Pancreas (tissue), 10 donors: ENCODE data around the gene NXPH2. TPM values are rescaled to one million over a fixed set of nuclear protein-coding genes. Genes with fewer than 3 reads are reported as not detected.

Source experiments
- ATAC-seq, 4 donors: fragments of 200-7000 bp; cut with Tn5 transposase; one replicate each; pipeline versions ENCODE4 v1.8.0 to v1.9.1; 2020; ENCODE audit warnings: mild to moderate bottlenecking in 4 of 4, moderate library complexity in 4 of 4
- DNase-seq, 6 donors: peaks; one replicate each; pipeline ENCODE4 v3.0.0-alpha.2; 2020
- FAIRE-seq: peaks from 2 replicates; lab custom pipeline; 2012; peaks lifted over from hg19 to GRCh38; lab: Jason Lieb, UNC
- H3K27ac ChIP-seq, 4 donors: fragments of 200-600 bp; sonication (generic); 1 replicate in 3 of 4; 2 replicates in 1 of 4; pipeline versions ENCODE4 v1.5.0 to v1.8.0; 2020
- H3K27me3 ChIP-seq, 4 donors: fragments of 200-600 bp; one replicate each; pipeline ENCODE4 v1.8.0; 2021
- H3K36me3 ChIP-seq, 3 donors: fragments of 200-600 bp; sonication (generic) in 1 of 3; one replicate each; pipeline versions ENCODE4 v1.5.0 to v1.8.0; 2020 to 2021
- H3K4me1 ChIP-seq, 3 donors: fragments of 200-600 bp; one replicate each; pipeline ENCODE4 v1.8.0; 2021
- H3K4me3 ChIP-seq, 4 donors: fragments of 200-600 bp; sonication (generic) in 2 of 4; one replicate each; pipeline versions ENCODE4 v1.5.0 to v1.8.0; 2020 to 2021
- H3K9me3 ChIP-seq, 4 donors: fragments of 200-600 bp; one replicate each; pipeline ENCODE4 v1.8.0; 2021
- WGBS, 2 donors: extraction: QIAGEN DNeasy Blood & Tissue Kit; methylation state at CpG; one replicate each; pipeline ENCODE4 v1.1.7; 2013; 5-methylcytosine and 5-hydroxymethylcytosine counted together
- intact Hi-C, 3 donors: fragments of 100-400 bp; cut with DNase I; formaldehyde crosslinking; loops; one replicate each; pipeline versions ENCODE4 v1.11.1 to v1.14.2; 2022
- polyA plus RNA-seq, 2 donors: library from polyadenylated mRNA; stranded (reverse); fragments of 200-250 nt; gene quantifications; one replicate each; pipeline ENCODE4 v1.2.3, GENCODE V29; 2013
- total RNA-seq, 6 donors: library from RNA; stranded (reverse); fragmentation: NEBNext Ultra II Directional in 4 of 6; extraction: Animal tissue kit (Norgen Biotek cat#: 25700) in 4 of 6; gene quantifications; one replicate each; pipeline versions ENCODE4 v1.2.1 to v1.2.4, GENCODE V29; 2021 to 2023
- TF ChIP-seq, protein P1 (sequence below), 4 donors: fragments of 200-600 bp; sonication (generic) in 3 of 4; IDR thresholded peaks; one replicate each; pipeline versions ENCODE4 v1.5.0 to v1.8.0; 2021; ENCODE audit warnings: antibody characterized with exemption in 4 of 4
- donor health status: healthy with polysubstance abuse.
- donor health status: DM: no; HTN: no; CAD: no; lungs with moderate emphysema.
- donor health status: DM: no; HTN: no; CAD: no.
- donor health status: control.
- donor health status: control.
- donor health status: Bipolar disorder and iron deficiency.
- donor health status: DM: yes; HTN: yes; CAD: no.
- donor health status: DM: no; HTN: no; CAD: no.
- donor health status: DM: no; HTN: no; CAD: no.
- donor health status: DM: yes; HTN: yes; CAD: no.

NXPH2 gene
- total and polyA plus RNA-seq, 8 donors: 0.19 TPM; not detected in 7

DNA sequence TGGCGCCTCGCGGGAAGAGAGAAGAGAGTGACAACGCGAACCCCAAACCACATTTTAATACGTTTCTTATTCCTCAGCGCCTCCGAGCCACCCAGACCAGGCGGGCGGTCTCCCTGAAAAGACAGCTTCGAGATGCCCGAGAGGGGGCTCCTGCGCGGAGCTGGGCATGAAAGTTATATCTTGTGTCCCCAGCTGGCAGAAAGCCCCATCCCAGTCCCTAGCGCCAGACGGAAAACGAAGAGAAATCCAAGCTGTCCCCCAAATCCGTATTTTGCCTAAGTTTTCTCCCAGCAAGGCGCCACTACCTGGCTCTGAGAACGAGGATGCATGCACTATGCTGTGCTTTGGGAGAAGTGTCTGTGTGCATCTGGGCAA, 797 bp downstream of the NXPH2 start:
- DNase-seq (no peak), ATAC-seq (peak in 3 of 4 donors; percentile 12 to 21 (median 18)), FAIRE-seq (no peak)
- intact Hi-C loops: no loop called here
- WGBS, 2 donors: 5 to 6% methylated on average over 20 of the region's 20 CpGs
- Histone ChIP-seq H3K36me3 (no peaks in the 10 kb centered on the region), H3K4me1 (peaks cover 0 to 5% (median 0%) of the 10 kb centered on the region in 3 donors), H3K4me3 (peak overlapping the region in 2 of 4 donors; percentile 14 to 48), H3K9me3 (no peaks in the 10 kb centered on the region), H3K27ac (no peak overlapping the region), H3K27me3 (peaks cover 0 to 12% (median 2%) of the 10 kb centered on the region in 4 donors)
- TF ChIP-seq, protein P1, sequence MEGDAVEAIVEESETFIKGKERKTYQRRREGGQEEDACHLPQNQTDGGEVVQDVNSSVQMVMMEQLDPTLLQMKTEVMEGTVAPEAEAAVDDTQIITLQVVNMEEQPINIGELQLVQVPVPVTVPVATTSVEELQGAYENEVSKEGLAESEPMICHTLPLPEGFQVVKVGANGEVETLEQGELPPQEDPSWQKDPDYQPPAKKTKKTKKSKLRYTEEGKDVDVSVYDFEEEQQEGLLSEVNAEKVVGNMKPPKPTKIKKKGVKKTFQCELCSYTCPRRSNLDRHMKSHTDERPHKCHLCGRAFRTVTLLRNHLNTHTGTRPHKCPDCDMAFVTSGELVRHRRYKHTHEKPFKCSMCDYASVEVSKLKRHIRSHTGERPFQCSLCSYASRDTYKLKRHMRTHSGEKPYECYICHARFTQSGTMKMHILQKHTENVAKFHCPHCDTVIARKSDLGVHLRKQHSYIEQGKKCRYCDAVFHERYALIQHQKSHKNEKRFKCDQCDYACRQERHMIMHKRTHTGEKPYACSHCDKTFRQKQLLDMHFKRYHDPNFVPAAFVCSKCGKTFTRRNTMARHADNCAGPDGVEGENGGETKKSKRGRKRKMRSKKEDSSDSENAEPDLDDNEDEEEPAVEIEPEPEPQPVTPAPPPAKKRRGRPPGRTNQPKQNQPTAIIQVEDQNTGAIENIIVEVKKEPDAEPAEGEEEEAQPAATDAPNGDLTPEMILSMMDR (IDR thresholded peaks at IDR 0.05): no peak

DNA sequence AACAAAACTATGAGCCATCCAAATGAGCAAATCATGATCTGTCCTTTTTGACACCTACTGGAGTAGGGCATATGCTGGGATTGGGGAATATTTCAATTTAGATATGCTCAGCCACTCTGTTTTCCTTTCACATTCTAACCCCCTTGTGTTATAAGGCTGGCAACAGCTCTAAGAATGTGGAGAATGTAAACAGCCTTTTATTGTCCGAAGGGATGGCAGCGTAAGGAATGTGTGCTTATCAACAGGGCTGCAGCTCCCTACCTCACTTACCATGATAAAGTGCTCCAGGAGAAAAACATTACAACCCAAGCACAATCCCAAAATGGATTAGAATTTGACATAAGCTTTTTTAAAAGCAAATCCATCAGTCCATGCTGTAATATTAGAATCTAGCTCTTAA, 2.2 kb downstream of the NXPH2 start:
- 12 to 26% methylated on average over 2 of the region's 2 CpGs for WGBS, 2 donors
- intact Hi-C loops: no loop called here
- no peak for FAIRE-seq
- peaks cover 0 to 5% (median 0%) of the 10 kb centered on the region in 3 donors for H3K4me1 ChIP-seq
- DNase-seq: no peak
- peak in 2 of 4 donors; percentile 63 to 66 for ATAC-seq
- H3K36me3 ChIP-seq: no peaks in the 10 kb centered on the region
- H3K4me3 ChIP-seq: no peak overlapping the region
- H3K9me3 ChIP-seq: no peaks in the 10 kb centered on the region
- TF ChIP-seq, protein P1 (IDR thresholded peaks at IDR 0.05): no peak
- H3K27me3 ChIP-seq: peaks cover 0 to 12% (median 2%) of the 10 kb centered on the region in 4 donors
- H3K27ac ChIP-seq: no peak overlapping the region

- ATAC-seq (no peak), FAIRE-seq (no peak), DNase-seq (no peak)
- Histone ChIP-seq H3K4me3 (no peak overlapping the region), H3K9me3 (no peaks in the 10 kb centered on the region), H3K36me3 (no peaks in the 10 kb centered on the region), H3K27me3 (peaks cover 0 to 12% (median 2%) of the 10 kb centered on the region in 4 donors), H3K27ac (no peak overlapping the region), H3K4me1 (peaks cover 0 to 5% (median 0%) of the 10 kb centered on the region in 3 donors)
- intact Hi-C loops: no loop called here
- WGBS, 2 donors: 48 to 51% methylated on average over 4 of the region's 4 CpGs
- TF ChIP-seq, protein P1 (IDR thresholded peaks at IDR 0.05): no peak
Observed at GRCh38 chr2:138775736-138776135, 4.5 kb downstream of the NXPH2 start.

DNA sequence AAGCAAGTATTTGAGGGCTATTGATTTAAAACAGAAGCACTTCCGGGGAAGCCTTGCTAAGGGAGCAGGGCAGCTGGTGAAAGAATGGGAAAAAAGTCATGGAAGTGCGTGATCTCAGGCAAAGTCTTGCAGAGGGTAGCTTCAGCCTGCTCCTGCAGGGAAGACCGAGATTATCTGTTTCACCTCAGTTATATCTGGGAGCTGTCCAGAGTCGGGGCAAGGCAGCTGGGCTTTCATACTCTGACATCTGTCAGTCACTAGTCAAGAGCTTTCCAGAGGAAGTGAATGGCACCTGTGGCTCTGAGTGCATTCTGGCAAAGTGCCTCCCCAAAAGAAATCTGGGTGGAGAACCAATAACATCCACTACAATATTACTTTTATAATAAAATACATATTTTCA, 8.7 kb downstream of the NXPH2 start:
- no peak for DNase-seq
- Histone ChIP-seq H3K36me3 (no peaks in the 10 kb centered on the region), H3K27me3 (peaks cover 0 to 12% (median 0%) of the 10 kb centered on the region in 4 donors), H3K27ac (no peak overlapping the region), H3K9me3 (no peaks in the 10 kb centered on the region), H3K4me1 (no peaks in the 10 kb centered on the region), H3K4me3 (no peak overlapping the region)
- no peak for FAIRE-seq
- intact Hi-C loops: no loop called here
- WGBS, 2 donors: 58 to 70% methylated on average over 4 of the region's 4 CpGs
- no peak for ATAC-seq
- TF ChIP-seq, protein P1 (IDR thresholded peaks at IDR 0.05): no peak

DNA sequence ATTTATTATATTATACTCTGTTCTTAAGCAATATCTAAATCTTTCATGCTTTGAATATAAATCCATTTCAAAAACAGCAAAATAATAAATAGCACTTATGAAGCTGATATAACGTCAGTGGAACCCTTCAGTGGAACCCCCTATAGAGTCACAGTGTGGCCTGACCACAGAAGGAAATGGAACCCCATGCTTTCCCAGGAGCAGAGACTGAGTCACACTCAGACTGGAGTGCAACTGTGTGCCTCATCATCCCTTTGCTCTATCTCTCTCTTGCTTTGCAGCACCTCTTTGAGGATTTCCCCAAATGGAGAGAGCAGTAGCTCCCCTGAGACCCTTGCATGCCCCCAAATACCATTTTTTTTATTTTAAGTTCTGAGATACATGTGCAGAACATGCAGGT, 13.1 kb downstream of the NXPH2 start:
- TF ChIP-seq, protein P1 (IDR thresholded peaks at IDR 0.05): no peak
- H3K9me3 ChIP-seq: no peaks in the 10 kb centered on the region
- H3K4me1 ChIP-seq: no peaks in the 10 kb centered on the region
- whole genome bisulfite sequencing, 2 donors: 64 to 70% methylated on average over 1 of the region's 1 CpG
- H3K36me3 ChIP-seq: no peaks in the 10 kb centered on the region
- no peak for DNase-seq
- H3K27ac ChIP-seq: no peak overlapping the region
- no peak overlapping the region for H3K4me3 ChIP-seq
- no peak for ATAC-seq
- no peaks in the 10 kb centered on the region for H3K27me3 ChIP-seq
- intact Hi-C loops: no loop called here
- FAIRE-seq: no peak
